Dendritic cell treated with granulocyte-macrophage colony-stimulating factor and Interleukin-4, amounts not matched to agents 40 ng/mL and 50 ng/mL, for 4 days (primary cell): Measurements from ENCODE around the gene TPPP.

Experiments used
- H3K27ac Mint-ChIP-seq: one replicate; pipeline ENCODE4 v1.8.0; 2022; ENCODE audit warnings: mild to moderate bottlenecking, mixed read lengths
- H3K27me3 Mint-ChIP-seq: one replicate; pipeline ENCODE4 v1.8.0; 2022; ENCODE audit warnings: mild to moderate bottlenecking, mixed read lengths
- H3K36me3 Mint-ChIP-seq: one replicate; pipeline ENCODE4 v1.8.0; 2022; ENCODE audit warnings: low read depth, mixed read lengths
- H3K4me1 Mint-ChIP-seq: one replicate; pipeline ENCODE4 v1.8.0; 2022; ENCODE audit warnings: low read depth, mixed read lengths
- H3K4me3 Mint-ChIP-seq: one replicate; pipeline ENCODE4 v1.8.0; 2022; ENCODE audit warnings: mild to moderate bottlenecking, moderate library complexity, mixed read lengths
- H3K9me3 Mint-ChIP-seq: one replicate; pipeline ENCODE4 v1.8.0; 2022; ENCODE audit warnings: mixed read lengths
- intact Hi-C: fragments of 100-400 bp; cut with micrococcal nuclease; formaldehyde crosslinking; loops from one replicate; pipeline ENCODE4 v1.15.0; 2022

Gene TPPP

DNA sequence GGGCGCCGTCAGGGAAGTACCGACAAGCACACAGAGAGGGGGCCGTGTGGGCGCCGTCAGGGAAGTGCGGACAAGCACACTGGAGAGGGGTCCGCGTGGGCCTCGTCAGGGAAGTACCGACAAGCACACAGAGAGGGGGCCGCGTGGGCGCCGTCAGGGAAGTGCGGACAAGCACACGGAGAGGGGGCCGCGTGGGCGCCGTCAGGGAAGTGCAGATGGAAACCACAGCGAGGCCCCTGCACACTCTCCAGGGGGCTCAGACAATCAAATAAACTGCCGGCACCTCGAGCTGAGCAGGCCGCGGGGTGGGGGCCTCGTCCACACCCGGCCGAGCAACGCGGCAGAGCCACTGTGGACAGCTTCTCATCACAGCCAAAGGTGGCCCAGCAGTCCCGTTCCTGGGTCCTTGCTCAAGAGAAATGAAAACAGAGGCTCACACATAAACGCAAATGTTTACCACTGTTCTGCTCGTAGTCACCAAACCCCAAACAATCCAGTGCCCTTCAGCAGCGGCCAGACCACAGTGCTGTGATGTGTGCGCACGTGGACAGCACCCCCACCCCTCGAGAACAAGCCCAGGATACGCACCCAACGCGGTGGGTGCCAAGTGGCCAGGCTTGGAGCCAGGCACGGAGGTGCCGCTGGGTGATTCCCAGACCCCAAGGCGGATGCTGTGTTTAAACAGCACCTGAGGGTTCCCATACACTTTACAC, 24.7 kb downstream of the TPPP start:
- Mint-ChIP-seq H3K9me3 (no peaks in the 10 kb centered on the region), H3K36me3 (peaks cover 18% of the 10 kb centered on the region), H3K27me3 (peaks cover 37% of the 10 kb centered on the region), H3K4me1 (peaks cover 5% of the 10 kb centered on the region), H3K27ac (no peak overlapping the region), H3K4me3 (no peak overlapping the region)
- intact Hi-C loops = loop anchor here (5.0 kb wide), 1 partner anchor 224 kb away; the partner anchor contains the start of genes BRD9 and TRIP13

GRCh38 chr5:666816-667498, 26.2 kb downstream of the TPPP start:
- H3K4me3 Mint-ChIP-seq = no peak overlapping the region
- H3K9me3 Mint-ChIP-seq = no peaks in the 10 kb centered on the region
- no peaks in the 10 kb centered on the region for H3K4me1 Mint-ChIP-seq
- intact Hi-C loops = loop anchor here (5.0 kb wide), 1 partner anchor 225 kb away; the partner anchor contains the start of genes BRD9 and TRIP13
- H3K27ac Mint-ChIP-seq = no peak overlapping the region
- H3K36me3 Mint-ChIP-seq = peaks cover 30% of the 10 kb centered on the region
- H3K27me3 Mint-ChIP-seq = peaks cover 22% of the 10 kb centered on the region

- Mint-ChIP-seq H3K27ac (no peak overlapping the region), H3K36me3 (peaks cover 35% of the 10 kb centered on the region), H3K4me1 (no peaks in the 10 kb centered on the region), H3K9me3 (no peaks in the 10 kb centered on the region), H3K27me3 (peaks cover 15% of the 10 kb centered on the region), H3K4me3 (no peak overlapping the region)
- intact Hi-C loops = loop anchor here (5.0 kb wide), 1 partner anchor 226 kb away; the partner anchor contains the start of genes BRD9 and TRIP13
Observed at GRCh38 chr5:665956-666711, 27.0 kb downstream of the TPPP start.

GRCh38 chr5:665541-665955, 27.6 kb downstream of the TPPP start:
- H3K36me3 Mint-ChIP-seq = peaks cover 41% of the 10 kb centered on the region
- no peaks in the 10 kb centered on the region for H3K4me1 Mint-ChIP-seq
- H3K4me3 Mint-ChIP-seq = no peak overlapping the region
- no peak overlapping the region for H3K27ac Mint-ChIP-seq
- H3K9me3 Mint-ChIP-seq = no peaks in the 10 kb centered on the region
- intact Hi-C loops = loop anchor here (5.0 kb wide), 1 partner anchor 227 kb away; the partner anchor contains the start of genes BRD9 and TRIP13
- peaks cover 9% of the 10 kb centered on the region for H3K27me3 Mint-ChIP-seq

GRCh38 chr5:664994-665360, 28.2 kb downstream of the TPPP start:
- peaks cover 47% of the 10 kb centered on the region for H3K36me3 Mint-ChIP-seq
- intact Hi-C loops = loop anchor here (5.0 kb wide), 1 partner anchor 227 kb away; the partner anchor contains the start of genes BRD9 and TRIP13
- H3K27me3 Mint-ChIP-seq = peaks cover 3% of the 10 kb centered on the region
- H3K4me3 Mint-ChIP-seq = no peak overlapping the region
- no peak overlapping the region for H3K27ac Mint-ChIP-seq
- H3K9me3 Mint-ChIP-seq = no peaks in the 10 kb centered on the region
- H3K4me1 Mint-ChIP-seq = no peaks in the 10 kb centered on the region

DNA sequence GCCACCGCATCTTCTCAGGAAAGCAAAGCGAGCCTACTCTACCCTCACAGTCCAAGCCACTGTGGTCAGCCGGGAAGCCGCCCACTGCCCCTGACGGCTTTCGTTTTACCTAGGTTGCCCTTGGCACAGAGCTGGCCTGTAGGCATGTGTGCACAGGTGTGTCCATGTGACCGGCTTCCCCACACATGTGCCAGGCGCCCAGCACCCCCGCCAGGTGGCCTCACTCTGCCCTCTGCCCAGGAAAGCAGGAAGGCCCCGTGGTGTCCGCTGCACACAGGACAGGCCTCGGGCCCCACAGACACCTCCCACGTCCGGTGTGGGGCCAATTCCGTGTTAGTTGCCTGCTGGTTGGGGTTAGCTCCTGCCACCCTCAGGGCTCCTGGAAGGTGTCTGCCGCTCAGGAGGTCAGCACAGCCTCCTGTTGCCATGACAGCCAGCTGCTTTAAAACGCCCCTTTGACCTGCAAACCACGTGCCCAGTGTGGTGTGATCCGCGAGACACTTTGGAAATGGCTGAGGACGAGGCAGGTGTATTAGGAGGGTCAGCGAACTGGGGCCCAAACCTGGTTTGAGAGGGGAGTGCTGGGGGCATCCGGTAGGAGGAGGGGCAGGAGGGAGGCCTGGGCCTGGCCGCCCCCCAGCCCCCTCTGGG, 28.7 kb downstream of the TPPP start:
- H3K27me3 Mint-ChIP-seq = no peaks in the 10 kb centered on the region
- no peak overlapping the region for H3K27ac Mint-ChIP-seq
- H3K4me3 Mint-ChIP-seq = no peak overlapping the region
- H3K9me3 Mint-ChIP-seq = no peaks in the 10 kb centered on the region
- H3K4me1 Mint-ChIP-seq = no peaks in the 10 kb centered on the region
- peaks cover 52% of the 10 kb centered on the region for H3K36me3 Mint-ChIP-seq
- intact Hi-C loops = no loop called here

- no peaks in the 10 kb centered on the region for H3K9me3 Mint-ChIP-seq
- no peak overlapping the region for H3K4me3 Mint-ChIP-seq
- H3K36me3 Mint-ChIP-seq = peaks cover 58% of the 10 kb centered on the region
- H3K27ac Mint-ChIP-seq = no peak overlapping the region
- no peaks in the 10 kb centered on the region for H3K27me3 Mint-ChIP-seq
- H3K4me1 Mint-ChIP-seq = no peaks in the 10 kb centered on the region
- intact Hi-C loops = no loop called here
Observed at GRCh38 chr5:663436-664342, 29.5 kb downstream of the TPPP start.

- intact Hi-C loops = no loop called here
- H3K9me3 Mint-ChIP-seq = no peaks in the 10 kb centered on the region
- peaks cover 60% of the 10 kb centered on the region for H3K36me3 Mint-ChIP-seq
- no peaks in the 10 kb centered on the region for H3K4me1 Mint-ChIP-seq
- no peaks in the 10 kb centered on the region for H3K27me3 Mint-ChIP-seq
- no peak overlapping the region for H3K4me3 Mint-ChIP-seq
- no peak overlapping the region for H3K27ac Mint-ChIP-seq
Observed at GRCh38 chr5:662751-663435, 30.3 kb downstream of the TPPP start.

DNA sequence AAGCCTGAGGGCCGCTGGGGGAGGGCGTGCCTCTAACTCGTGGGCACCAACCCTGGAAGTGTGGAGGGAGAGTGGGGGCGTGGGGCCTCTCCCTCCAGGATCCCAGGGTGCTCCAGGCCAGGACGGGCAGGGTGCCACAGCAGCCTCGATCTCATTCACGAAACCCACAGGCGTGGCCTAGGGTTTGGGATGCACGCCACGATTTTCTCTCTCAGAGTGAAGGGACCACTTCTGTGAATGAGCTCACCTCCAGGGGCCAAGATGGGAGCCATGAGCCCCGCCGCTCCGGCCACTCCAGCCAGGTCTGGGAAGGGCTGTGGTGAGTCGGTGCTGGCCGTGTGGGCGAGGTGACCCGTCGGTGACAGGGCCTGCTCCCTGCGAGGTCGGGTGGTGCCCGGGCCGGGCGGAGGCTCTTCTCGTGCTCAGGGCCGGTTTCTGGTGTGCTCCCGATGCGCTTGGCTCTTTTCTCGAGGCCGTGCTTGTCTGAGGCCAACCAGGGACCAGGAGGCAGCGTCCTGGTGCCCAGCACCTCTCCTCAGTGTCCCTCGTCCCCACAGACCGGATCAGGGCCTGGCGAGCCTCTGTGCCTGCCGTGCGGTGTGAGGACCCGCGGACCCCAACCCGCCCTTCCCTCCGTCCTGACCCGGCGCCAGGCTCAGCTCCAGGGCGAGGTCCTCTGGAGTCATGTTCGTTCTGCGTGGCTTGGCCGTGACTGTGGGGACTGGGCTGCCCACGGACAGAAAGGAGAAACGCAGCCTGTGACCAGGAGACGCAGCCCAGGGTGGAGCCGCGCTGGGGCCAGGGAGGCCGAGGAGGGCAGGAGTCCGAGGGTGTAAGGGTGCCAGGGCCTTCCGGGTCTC, 31.0 kb downstream of the TPPP start:
- H3K9me3 Mint-ChIP-seq = no peaks in the 10 kb centered on the region
- peaks cover 60% of the 10 kb centered on the region for H3K36me3 Mint-ChIP-seq
- no peak overlapping the region for H3K27ac Mint-ChIP-seq
- H3K4me3 Mint-ChIP-seq = no peak overlapping the region
- H3K27me3 Mint-ChIP-seq = no peaks in the 10 kb centered on the region
- intact Hi-C loops = no loop called here
- H3K4me1 Mint-ChIP-seq = no peaks in the 10 kb centered on the region

DNA sequence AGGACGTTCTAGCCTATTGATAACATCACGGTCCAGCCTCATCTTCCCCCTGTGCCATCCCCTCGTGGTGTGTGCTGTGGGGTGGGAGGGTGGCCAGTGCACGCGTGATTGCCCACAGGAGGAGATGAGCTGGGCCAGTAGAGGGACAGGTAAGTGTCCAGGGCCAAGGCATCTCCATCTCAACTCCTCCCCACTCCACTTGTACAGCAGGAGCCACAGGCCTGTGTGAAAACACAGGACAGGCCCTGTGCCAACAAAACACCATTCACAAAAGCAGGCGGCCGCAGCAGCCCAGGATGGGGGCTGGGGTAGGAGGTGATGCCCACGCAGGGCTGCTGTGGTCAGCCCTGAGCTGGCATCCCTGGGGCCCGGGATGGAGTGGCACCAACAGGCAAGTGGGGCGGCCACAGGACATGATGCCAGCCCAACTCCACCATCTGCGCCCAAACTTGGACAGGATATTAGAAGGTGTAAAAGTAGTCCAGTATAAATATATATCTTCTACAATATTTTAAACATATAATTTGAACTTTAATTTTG, 32.6 kb downstream of the TPPP start:
- Mint-ChIP-seq H3K4me3 (no peak overlapping the region), H3K4me1 (no peaks in the 10 kb centered on the region), H3K36me3 (peaks cover 66% of the 10 kb centered on the region), H3K9me3 (no peaks in the 10 kb centered on the region), H3K27ac (no peak overlapping the region), H3K27me3 (no peaks in the 10 kb centered on the region)
- intact Hi-C loops = no loop called here

- Mint-ChIP-seq H3K27ac (no peak overlapping the region), H3K4me1 (no peaks in the 10 kb centered on the region)
- intact Hi-C loops = no loop called here
Observed at GRCh38 chr5:659496-660263, 33.5 kb downstream of the TPPP start.

More at GRCh38 chr5:659496-660263, 33.5 kb downstream of the TPPP start:
- H3K4me3 Mint-ChIP-seq = no peak overlapping the region
- no peaks in the 10 kb centered on the region for H3K9me3 Mint-ChIP-seq
- no peaks in the 10 kb centered on the region for H3K27me3 Mint-ChIP-seq
- H3K36me3 Mint-ChIP-seq = peaks cover 65% of the 10 kb centered on the region
